ENCODE measurements around the gene MYO6. TPM values are rescaled to one million over a fixed set of nuclear protein-coding genes. Genes with fewer than 3 reads are reported as not detected.

MYO6 gene
- polyA plus RNA-seq, 1 of the 3 experiments (the other 2 are of a cell fraction): 6.2 TPM

DNA sequence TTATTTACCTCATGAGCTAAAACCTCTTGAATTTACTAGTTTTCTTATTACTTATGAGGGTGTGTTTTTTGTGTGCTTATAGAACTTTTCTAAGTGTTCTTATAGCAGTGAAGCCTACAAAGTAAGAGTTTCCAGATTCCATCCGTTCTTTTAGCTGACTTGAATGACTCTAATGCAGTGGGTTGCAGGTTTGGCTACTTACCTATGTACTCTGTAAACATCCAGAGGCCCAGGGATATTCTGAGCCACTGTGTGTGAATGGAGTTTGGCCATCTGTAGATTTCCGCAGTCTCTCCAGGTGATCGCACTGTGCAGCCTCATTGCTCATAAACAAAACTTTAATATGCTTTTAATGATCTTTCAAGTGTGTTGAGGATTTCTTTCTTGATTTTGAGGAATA lies 157.8 kb downstream of the MYO6 start:
- POLR2A ChIA-PET: no interaction called here

DNA sequence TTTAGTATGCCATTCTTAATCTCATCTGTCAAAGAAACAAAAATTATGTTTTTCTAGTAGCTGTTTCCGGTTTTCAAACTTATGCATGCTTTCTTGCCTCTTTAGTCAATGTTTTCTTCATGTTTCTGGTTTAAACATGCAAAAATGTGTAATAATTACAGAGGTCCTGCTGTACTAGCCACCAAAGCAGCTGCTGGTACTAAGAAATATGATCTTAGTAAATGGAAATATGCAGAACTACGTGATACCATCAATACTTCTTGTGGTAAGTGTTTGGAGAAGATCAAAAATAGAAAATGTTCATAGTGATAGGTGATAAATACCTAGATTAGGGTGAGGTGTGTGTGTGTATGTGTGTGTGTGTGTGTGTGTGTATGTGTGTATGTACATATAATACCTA lies 158.4 kb downstream of the MYO6 start:
- no peaks in the 10 kb centered on the region for H3F3A ChIP-seq (replicated peaks; ENCODE audit: insufficient read depth)
- H3K79me2 ChIP-seq (ENCODE audit: insufficient read depth): no peaks in the 10 kb centered on the region
- H3K9me2 ChIP-seq: peaks cover 6% of the 10 kb centered on the region; the same call in 1 of the 2 replicates
- H3K27ac ChIP-seq (ENCODE audit: low read depth in 2 of 2, low read length in 1 of 2): no peak overlapping the region
- no peaks in the 10 kb centered on the region for H3K27me3 ChIP-seq (ENCODE audit: insufficient read depth)
- H3K36me3 ChIP-seq (replicated peaks in 1 of 2; ENCODE audit: control insufficient read depth in 1 of 2, insufficient read depth in 2 of 2, low read length in 1 of 2): peaks cover 0 to 4% of the 10 kb centered on the region in 2 experiments
- no peaks in the 10 kb centered on the region for H3K9me3 ChIP-seq
- no peaks in the 10 kb centered on the region for H3K4me1 ChIP-seq (ENCODE audit: control insufficient read depth in 1 of 2, insufficient read depth in 2 of 2, low read depth in 1 of 2, low read length in 1 of 2)
- WGBS (ENCODE audit: low lambda C conversion rate): 90% methylated on average over 2 of the region's 2 CpGs
- DNase-seq: no peak
- no peak overlapping the region for H3K9ac ChIP-seq
- H3K4me3 ChIP-seq (ENCODE audit: low read depth in 2 of 2, low read length in 1 of 2): no peak overlapping the region
- POLR2A ChIA-PET: no interaction called here
- no peak overlapping the region for H2AFZ ChIP-seq (ENCODE audit: low read depth)
- H4K20me1 ChIP-seq (ENCODE audit: insufficient read depth): no peaks in the 10 kb centered on the region
- H3K4me2 ChIP-seq: no peak overlapping the region
- TF ChIP-seq FOXM1 (IDR thresholded peaks at IDR 0.05; ENCODE audit: low read depth) (no peak), NRF1 (IDR thresholded peaks at IDR 0.05; ENCODE audit: low read depth, low read length) (no peak)
- TF ChIP-seq, protein P1, sequence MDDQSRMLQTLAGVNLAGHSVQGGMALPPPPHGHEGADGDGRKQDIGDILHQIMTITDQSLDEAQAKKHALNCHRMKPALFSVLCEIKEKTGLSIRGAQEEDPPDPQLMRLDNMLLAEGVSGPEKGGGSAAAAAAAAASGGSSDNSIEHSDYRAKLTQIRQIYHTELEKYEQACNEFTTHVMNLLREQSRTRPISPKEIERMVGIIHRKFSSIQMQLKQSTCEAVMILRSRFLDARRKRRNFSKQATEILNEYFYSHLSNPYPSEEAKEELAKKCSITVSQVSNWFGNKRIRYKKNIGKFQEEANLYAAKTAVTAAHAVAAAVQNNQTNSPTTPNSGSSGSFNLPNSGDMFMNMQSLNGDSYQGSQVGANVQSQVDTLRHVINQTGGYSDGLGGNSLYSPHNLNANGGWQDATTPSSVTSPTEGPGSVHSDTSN (IDR thresholded peaks at IDR 0.05): no peak
- TF ChIP-seq, protein P2, sequence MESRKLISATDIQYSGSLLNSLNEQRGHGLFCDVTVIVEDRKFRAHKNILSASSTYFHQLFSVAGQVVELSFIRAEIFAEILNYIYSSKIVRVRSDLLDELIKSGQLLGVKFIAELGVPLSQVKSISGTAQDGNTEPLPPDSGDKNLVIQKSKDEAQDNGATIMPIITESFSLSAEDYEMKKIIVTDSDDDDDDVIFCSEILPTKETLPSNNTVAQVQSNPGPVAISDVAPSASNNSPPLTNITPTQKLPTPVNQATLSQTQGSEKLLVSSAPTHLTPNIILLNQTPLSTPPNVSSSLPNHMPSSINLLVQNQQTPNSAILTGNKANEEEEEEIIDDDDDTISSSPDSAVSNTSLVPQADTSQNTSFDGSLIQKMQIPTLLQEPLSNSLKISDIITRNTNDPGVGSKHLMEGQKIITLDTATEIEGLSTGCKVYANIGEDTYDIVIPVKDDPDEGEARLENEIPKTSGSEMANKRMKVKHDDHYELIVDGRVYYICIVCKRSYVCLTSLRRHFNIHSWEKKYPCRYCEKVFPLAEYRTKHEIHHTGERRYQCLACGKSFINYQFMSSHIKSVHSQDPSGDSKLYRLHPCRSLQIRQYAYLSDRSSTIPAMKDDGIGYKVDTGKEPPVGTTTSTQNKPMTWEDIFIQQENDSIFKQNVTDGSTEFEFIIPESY (IDR thresholded peaks at IDR 0.05; ENCODE audit: borderline replicate concordance, low read depth): no peak
- TF ChIP-seq, protein P3, sequence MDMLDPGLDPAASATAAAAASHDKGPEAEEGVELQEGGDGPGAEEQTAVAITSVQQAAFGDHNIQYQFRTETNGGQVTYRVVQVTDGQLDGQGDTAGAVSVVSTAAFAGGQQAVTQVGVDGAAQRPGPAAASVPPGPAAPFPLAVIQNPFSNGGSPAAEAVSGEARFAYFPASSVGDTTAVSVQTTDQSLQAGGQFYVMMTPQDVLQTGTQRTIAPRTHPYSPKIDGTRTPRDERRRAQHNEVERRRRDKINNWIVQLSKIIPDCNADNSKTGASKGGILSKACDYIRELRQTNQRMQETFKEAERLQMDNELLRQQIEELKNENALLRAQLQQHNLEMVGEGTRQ (IDR thresholded peaks at IDR 0.05; ENCODE audit: borderline replicate concordance, low read depth, low read length): no peak
- CTCF ChIA-PET: interaction anchor here (1.9 to 8.4 kb wide), 2 partner anchors 14 to 27 kb away, joined by 5 to 58 read pairs; no protein-coding TSS in a partner anchor

More for the DNA sequence above, 157.8 kb downstream of the MYO6 start:
- Histone ChIP-seq H3F3A (replicated peaks; ENCODE audit: insufficient read depth) (no peaks in the 10 kb centered on the region), H3K9me3 (no peaks in the 10 kb centered on the region), H3K4me3 (ENCODE audit: low read depth in 2 of 2, low read length in 1 of 2) (no peak overlapping the region), H3K4me2 (no peak overlapping the region), H3K36me3 (replicated peaks in 1 of 2; ENCODE audit: control insufficient read depth in 1 of 2, insufficient read depth in 2 of 2, low read length in 1 of 2) (peaks cover 0 to 4% of the 10 kb centered on the region in 2 experiments), H3K9me2 (peaks cover 6% of the 10 kb centered on the region; the same call in 1 of the 2 replicates), H2AFZ (ENCODE audit: low read depth) (no peak overlapping the region), H3K79me2 (ENCODE audit: insufficient read depth) (no peaks in the 10 kb centered on the region), H4K20me1 (ENCODE audit: insufficient read depth) (no peaks in the 10 kb centered on the region), H3K27me3 (ENCODE audit: insufficient read depth) (no peaks in the 10 kb centered on the region), H3K4me1 (ENCODE audit: control insufficient read depth in 1 of 2, insufficient read depth in 2 of 2, low read depth in 1 of 2, low read length in 1 of 2) (no peaks in the 10 kb centered on the region), H3K9ac (no peak overlapping the region), H3K27ac (ENCODE audit: low read depth in 2 of 2, low read length in 1 of 2) (no peak overlapping the region)
- no peak for TF ChIP-seq RCOR1 (IDR thresholded peaks at IDR 0.05; ENCODE audit: low read length)
- CTCF ChIA-PET: interaction anchor here (1.9 to 8.4 kb wide), 2 partner anchors 14 to 27 kb away, joined by 5 to 58 read pairs; no protein-coding TSS in a partner anchor
- WGBS (ENCODE audit: low lambda C conversion rate): 74% methylated on average over 3 of the region's 3 CpGs
- DNase-seq: no peak

DNA sequence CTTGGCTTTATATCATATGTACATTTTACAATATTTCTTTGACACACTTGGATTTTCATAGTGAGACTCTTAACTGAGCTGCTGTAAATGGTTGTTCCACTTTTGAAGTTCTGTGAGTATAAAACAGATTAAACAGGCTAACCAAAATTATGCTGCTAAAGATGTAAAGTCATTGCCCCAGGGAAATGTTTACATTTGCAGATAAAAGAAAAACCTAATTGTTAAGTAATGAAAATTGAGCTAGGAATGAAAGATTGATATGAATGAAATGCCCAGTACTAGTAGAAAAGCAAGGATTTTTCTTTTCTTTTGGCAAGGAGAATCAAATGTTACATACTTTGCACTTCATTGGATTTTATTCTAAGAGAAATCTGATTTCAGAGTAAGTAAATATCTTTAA lies 164.0 kb downstream of the MYO6 start:
- no peaks in the 10 kb centered on the region for H3F3A ChIP-seq (replicated peaks; ENCODE audit: insufficient read depth)
- H3K9me2 ChIP-seq: peaks cover 6% of the 10 kb centered on the region; the same call in 1 of the 2 replicates
- no peaks in the 10 kb centered on the region for H3K79me2 ChIP-seq (ENCODE audit: insufficient read depth)
- H3K36me3 ChIP-seq (replicated peaks in 1 of 2; ENCODE audit: control insufficient read depth in 1 of 2, insufficient read depth in 2 of 2, low read length in 1 of 2): peaks cover 6 to 12% of the 10 kb centered on the region in 2 experiments
- no peak overlapping the region for H2AFZ ChIP-seq (ENCODE audit: low read depth)
- H3K27me3 ChIP-seq (ENCODE audit: insufficient read depth): no peaks in the 10 kb centered on the region
- no peaks in the 10 kb centered on the region for H3K9me3 ChIP-seq
- no peaks in the 10 kb centered on the region for H4K20me1 ChIP-seq (ENCODE audit: insufficient read depth)
- no peak overlapping the region for H3K4me2 ChIP-seq
- POLR2A ChIA-PET: no interaction called here
- peaks cover 0 to 4% of the 10 kb centered on the region in 2 experiments; a peak in 2 of 4 replicates for H3K4me1 ChIP-seq (ENCODE audit: control insufficient read depth in 1 of 2, insufficient read depth in 2 of 2, low read depth in 1 of 2, low read length in 1 of 2)
- H3K9ac ChIP-seq: no peak overlapping the region
- CTCF ChIA-PET: interaction anchor here (1.6 to 8.4 kb wide), 2 partner anchors 20 to 22 kb away, joined by 4 to 58 read pairs; no protein-coding TSS in a partner anchor
- no peak overlapping the region for H3K27ac ChIP-seq (ENCODE audit: low read depth in 2 of 2, low read length in 1 of 2)
- DNase-seq: no peak
- H3K4me3 ChIP-seq (ENCODE audit: low read depth in 2 of 2, low read length in 1 of 2): no peak overlapping the region
- TF ChIP-seq JUND (IDR thresholded peaks at IDR 0.05): no peak
- TF ChIP-seq TAF1 (IDR thresholded peaks at IDR 0.05; ENCODE audit: borderline replicate concordance, low read depth, low read length): no peak
- TF ChIP-seq MXI1 (IDR thresholded peaks at IDR 0.05; ENCODE audit: low read depth, low read length): no peak
- TF ChIP-seq FOSL2 (IDR thresholded peaks at IDR 0.05; ENCODE audit: borderline replicate concordance, low read depth): no peak
- no peak for TF ChIP-seq CHD2 (IDR thresholded peaks at IDR 0.05; ENCODE audit: low read length, partially characterized antibody)
- TF ChIP-seq, protein P4, sequence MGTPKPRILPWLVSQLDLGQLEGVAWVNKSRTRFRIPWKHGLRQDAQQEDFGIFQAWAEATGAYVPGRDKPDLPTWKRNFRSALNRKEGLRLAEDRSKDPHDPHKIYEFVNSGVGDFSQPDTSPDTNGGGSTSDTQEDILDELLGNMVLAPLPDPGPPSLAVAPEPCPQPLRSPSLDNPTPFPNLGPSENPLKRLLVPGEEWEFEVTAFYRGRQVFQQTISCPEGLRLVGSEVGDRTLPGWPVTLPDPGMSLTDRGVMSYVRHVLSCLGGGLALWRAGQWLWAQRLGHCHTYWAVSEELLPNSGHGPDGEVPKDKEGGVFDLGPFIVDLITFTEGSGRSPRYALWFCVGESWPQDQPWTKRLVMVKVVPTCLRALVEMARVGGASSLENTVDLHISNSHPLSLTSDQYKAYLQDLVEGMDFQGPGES (IDR thresholded peaks at IDR 0.05; ENCODE audit: low read depth, low read length): no peak
- TF ChIP-seq TCF12 (IDR thresholded peaks at IDR 0.05): no peak
- no peak for TF ChIP-seq FOXM1 (IDR thresholded peaks at IDR 0.05; ENCODE audit: low read depth)
- TF ChIP-seq, protein P1 (IDR thresholded peaks at IDR 0.05): no peak
- no peak for TF ChIP-seq EP300 (IDR thresholded peaks at IDR 0.05; ENCODE audit: borderline replicate concordance in 1 of 2, low read depth in 1 of 2, low read length in 1 of 2)
